ENCODE data around the gene QDPR.

DNA sequence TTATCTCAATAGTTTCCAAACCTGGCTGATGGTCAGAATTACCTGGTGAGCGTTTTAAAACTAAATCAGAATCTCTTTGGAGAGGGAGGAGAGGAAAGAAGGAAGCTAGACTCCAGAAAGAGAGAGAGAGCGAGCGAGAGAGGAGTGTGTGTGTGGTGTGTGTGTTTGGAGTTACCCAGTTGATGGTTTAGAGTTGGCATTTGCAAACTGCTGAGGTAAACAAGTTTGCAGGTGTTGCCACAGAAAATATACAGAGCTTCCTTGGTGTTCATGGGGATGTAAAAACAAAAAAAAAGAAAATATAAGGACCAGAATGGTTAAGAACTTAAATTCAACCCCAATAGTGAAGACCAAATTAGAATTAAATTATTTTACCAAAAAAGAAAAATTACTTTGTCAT is 38.7 kb upstream of the QDPR start:
- no peak for TF ChIP-seq NFXL1 (IDR thresholded peaks at IDR 0.05; ENCODE audit: borderline replicate concordance)
- TF ChIP-seq, protein P1, sequence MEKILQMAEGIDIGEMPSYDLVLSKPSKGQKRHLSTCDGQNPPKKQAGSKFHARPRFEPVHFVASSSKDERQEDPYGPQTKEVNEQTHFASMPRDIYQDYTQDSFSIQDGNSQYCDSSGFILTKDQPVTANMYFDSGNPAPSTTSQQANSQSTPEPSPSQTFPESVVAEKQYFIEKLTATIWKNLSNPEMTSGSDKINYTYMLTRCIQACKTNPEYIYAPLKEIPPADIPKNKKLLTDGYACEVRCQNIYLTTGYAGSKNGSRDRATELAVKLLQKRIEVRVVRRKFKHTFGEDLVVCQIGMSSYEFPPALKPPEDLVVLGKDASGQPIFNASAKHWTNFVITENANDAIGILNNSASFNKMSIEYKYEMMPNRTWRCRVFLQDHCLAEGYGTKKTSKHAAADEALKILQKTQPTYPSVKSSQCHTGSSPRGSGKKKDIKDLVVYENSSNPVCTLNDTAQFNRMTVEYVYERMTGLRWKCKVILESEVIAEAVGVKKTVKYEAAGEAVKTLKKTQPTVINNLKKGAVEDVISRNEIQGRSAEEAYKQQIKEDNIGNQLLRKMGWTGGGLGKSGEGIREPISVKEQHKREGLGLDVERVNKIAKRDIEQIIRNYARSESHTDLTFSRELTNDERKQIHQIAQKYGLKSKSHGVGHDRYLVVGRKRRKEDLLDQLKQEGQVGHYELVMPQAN (conservative IDR thresholded peaks at IDR 0.05): no peak
- TF ChIP-seq, protein P2, sequence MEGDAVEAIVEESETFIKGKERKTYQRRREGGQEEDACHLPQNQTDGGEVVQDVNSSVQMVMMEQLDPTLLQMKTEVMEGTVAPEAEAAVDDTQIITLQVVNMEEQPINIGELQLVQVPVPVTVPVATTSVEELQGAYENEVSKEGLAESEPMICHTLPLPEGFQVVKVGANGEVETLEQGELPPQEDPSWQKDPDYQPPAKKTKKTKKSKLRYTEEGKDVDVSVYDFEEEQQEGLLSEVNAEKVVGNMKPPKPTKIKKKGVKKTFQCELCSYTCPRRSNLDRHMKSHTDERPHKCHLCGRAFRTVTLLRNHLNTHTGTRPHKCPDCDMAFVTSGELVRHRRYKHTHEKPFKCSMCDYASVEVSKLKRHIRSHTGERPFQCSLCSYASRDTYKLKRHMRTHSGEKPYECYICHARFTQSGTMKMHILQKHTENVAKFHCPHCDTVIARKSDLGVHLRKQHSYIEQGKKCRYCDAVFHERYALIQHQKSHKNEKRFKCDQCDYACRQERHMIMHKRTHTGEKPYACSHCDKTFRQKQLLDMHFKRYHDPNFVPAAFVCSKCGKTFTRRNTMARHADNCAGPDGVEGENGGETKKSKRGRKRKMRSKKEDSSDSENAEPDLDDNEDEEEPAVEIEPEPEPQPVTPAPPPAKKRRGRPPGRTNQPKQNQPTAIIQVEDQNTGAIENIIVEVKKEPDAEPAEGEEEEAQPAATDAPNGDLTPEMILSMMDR (IDR thresholded peaks at IDR 0.05 in 2 of 3, conservative IDR thresholded peaks at IDR 0.05 in 1 of 3; ENCODE audit: control insufficient read depth in 2 of 3, extremely low read depth in 1 of 3, insufficient read depth in 1 of 3, low read depth in 3 of 3, low read length in 3 of 3): no peak
